GM23338 (cell line): Measurements from ENCODE around the gene PRR33.

Experiments
- TF ChIP-seq, protein P1 (sequence below), 2 experiments: fragments of 200-600 bp in 1 of 2; sonication (generic) in 1 of 2; conservative IDR thresholded peaks; 2 replicates each; pipeline versions ENCODE4 v1.5.1 to v1.6.1; 2016 to 2017; ENCODE audit warnings: antibody characterized with exemption in 2 of 2, low read depth in 2 of 2, mild to moderate bottlenecking in 2 of 2, moderate library complexity in 1 of 2
- TF ChIP-seq, protein P2 (sequence below): IDR thresholded peaks from 2 replicates; pipeline ENCODE4 v1.6.1; 2016; ENCODE audit warnings: antibody characterized with exemption
- TF ChIP-seq, protein P3 (sequence below): IDR thresholded peaks from one replicate; pipeline ENCODE4 v1.6.1; 2018; ENCODE audit warnings: antibody characterized with exemption; ENCODE audit not compliant: unreplicated experiment

DNA sequence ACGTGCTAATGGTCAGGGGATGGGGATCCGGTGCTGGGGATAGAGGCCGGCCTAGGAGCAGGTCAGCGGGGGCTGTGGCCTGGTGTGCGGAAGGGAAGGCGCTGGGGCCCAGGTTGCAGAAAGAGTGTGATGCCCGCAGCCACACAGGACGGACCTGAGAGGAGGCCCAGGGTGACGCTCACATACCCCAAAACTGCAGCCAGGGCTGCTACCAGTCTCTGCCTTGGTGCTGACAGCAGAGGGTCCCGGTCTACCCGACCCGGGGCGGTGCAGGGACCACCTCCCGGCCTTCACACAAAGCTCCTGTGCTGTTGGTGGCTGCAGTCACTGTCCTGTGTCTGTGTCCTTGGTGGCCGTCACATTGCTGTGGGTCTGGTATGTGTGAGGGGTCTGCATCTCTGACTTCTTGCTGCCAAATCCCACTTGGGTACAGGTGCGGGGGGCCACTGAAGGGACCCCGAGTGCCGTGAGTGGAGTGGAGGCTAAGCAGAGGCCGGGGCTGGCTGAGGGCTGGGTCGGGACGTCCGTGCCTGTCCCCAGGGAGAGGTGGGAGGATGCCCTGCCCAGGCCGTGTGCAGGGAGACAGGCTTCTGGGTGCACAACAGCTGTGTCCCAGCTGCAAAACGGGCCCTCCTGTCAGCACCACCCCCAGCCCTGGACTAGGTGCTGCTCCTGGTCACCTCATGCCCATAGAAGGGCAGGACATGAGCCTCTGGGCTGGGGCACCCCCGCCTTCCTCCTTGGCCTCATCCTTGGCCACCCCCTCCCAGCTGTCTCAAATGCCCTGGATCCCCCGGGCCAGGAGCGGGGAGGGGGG is 37.4 kb downstream of the PRR33 start:
- TF ChIP-seq, protein P1, sequence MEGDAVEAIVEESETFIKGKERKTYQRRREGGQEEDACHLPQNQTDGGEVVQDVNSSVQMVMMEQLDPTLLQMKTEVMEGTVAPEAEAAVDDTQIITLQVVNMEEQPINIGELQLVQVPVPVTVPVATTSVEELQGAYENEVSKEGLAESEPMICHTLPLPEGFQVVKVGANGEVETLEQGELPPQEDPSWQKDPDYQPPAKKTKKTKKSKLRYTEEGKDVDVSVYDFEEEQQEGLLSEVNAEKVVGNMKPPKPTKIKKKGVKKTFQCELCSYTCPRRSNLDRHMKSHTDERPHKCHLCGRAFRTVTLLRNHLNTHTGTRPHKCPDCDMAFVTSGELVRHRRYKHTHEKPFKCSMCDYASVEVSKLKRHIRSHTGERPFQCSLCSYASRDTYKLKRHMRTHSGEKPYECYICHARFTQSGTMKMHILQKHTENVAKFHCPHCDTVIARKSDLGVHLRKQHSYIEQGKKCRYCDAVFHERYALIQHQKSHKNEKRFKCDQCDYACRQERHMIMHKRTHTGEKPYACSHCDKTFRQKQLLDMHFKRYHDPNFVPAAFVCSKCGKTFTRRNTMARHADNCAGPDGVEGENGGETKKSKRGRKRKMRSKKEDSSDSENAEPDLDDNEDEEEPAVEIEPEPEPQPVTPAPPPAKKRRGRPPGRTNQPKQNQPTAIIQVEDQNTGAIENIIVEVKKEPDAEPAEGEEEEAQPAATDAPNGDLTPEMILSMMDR (conservative IDR thresholded peaks at IDR 0.05; ENCODE audit: low read depth in 2 of 2), result no peak
- TF ChIP-seq, protein P2, sequence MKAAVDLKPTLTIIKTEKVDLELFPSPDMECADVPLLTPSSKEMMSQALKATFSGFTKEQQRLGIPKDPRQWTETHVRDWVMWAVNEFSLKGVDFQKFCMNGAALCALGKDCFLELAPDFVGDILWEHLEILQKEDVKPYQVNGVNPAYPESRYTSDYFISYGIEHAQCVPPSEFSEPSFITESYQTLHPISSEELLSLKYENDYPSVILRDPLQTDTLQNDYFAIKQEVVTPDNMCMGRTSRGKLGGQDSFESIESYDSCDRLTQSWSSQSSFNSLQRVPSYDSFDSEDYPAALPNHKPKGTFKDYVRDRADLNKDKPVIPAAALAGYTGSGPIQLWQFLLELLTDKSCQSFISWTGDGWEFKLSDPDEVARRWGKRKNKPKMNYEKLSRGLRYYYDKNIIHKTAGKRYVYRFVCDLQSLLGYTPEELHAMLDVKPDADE, result no peak
- TF ChIP-seq, protein P3, sequence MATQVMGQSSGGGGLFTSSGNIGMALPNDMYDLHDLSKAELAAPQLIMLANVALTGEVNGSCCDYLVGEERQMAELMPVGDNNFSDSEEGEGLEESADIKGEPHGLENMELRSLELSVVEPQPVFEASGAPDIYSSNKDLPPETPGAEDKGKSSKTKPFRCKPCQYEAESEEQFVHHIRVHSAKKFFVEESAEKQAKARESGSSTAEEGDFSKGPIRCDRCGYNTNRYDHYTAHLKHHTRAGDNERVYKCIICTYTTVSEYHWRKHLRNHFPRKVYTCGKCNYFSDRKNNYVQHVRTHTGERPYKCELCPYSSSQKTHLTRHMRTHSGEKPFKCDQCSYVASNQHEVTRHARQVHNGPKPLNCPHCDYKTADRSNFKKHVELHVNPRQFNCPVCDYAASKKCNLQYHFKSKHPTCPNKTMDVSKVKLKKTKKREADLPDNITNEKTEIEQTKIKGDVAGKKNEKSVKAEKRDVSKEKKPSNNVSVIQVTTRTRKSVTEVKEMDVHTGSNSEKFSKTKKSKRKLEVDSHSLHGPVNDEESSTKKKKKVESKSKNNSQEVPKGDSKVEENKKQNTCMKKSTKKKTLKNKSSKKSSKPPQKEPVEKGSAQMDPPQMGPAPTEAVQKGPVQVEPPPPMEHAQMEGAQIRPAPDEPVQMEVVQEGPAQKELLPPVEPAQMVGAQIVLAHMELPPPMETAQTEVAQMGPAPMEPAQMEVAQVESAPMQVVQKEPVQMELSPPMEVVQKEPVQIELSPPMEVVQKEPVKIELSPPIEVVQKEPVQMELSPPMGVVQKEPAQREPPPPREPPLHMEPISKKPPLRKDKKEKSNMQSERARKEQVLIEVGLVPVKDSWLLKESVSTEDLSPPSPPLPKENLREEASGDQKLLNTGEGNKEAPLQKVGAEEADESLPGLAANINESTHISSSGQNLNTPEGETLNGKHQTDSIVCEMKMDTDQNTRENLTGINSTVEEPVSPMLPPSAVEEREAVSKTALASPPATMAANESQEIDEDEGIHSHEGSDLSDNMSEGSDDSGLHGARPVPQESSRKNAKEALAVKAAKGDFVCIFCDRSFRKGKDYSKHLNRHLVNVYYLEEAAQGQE, result no peak
